ENCODE data around the gene RBBP5.

GRCh38 chr1:205047764-205048231, 74.0 kb downstream of the RBBP5 start:
- TF ChIP-seq POLR2A (IDR thresholded peaks at IDR 0.05; ENCODE audit: low read depth, low read length) = no peak
- no peak for TF ChIP-seq TAF1 (IDR thresholded peaks at IDR 0.05; ENCODE audit: low read depth, low read length)
- no peak for TF ChIP-seq POLR2AphosphoS5 (IDR thresholded peaks at IDR 0.05; ENCODE audit: low read depth, low read length)
- no peak for TF ChIP-seq PAX5 (IDR thresholded peaks at IDR 0.05; ENCODE audit: insufficient read depth, low read length, severe bottlenecking)
